PFSK-1 (cell line): ENCODE measurements around the gene ANKRD12.

ENCODE experiments used
- FOXP2 ChIP-seq: optimal IDR thresholded peaks from 2 replicates; pipeline ENCODE3; 2011; ENCODE audit warnings: borderline replicate concordance, control low read depth, inconsistent platforms; ENCODE audit not compliant: insufficient read depth; ENCODE audit errors: extremely low read length, extremely low read depth
- POLR2AphosphoS5 ChIP-seq: IDR thresholded peaks from 2 replicates; pipeline ENCODE4 v1.6.1; 2012; ENCODE audit warnings: low read depth, mild to moderate bottlenecking, control low read depth, low read length, moderate library complexity
- REST ChIP-seq, 2 experiments: IDR thresholded peaks; 2 replicates each; pipeline versions ENCODE4 v1.6.1 to v1.8.0; 2011 to 2012; ENCODE audit warnings: low read depth in 2 of 2, low read length in 2 of 2, control low read depth in 1 of 2, inconsistent platforms in 1 of 2, mild to moderate bottlenecking in 1 of 2, moderate library complexity in 1 of 2; ENCODE audit not compliant: insufficient read depth in 1 of 2
- SIN3A ChIP-seq: IDR thresholded peaks from 2 replicates; pipeline ENCODE4 v1.6.1; 2012; ENCODE audit warnings: mild to moderate bottlenecking, low read length, moderate library complexity, borderline replicate concordance; ENCODE audit not compliant: insufficient read depth
- TAF1 ChIP-seq: IDR thresholded peaks from 2 replicates; pipeline ENCODE4 v1.6.1; 2012; ENCODE audit warnings: low read length, control low read depth, borderline replicate concordance; ENCODE audit not compliant: insufficient read depth

ANKRD12 gene

GRCh38 chr18:9139400-9140039 lies 2.9 kb downstream of the ANKRD12 start:
- TF ChIP-seq TAF1 (no peak), REST (IDR thresholded peaks at IDR 0.05; ENCODE audit: insufficient read depth in 1 of 2, low read depth in 2 of 2, low read length in 2 of 2) (no peak), SIN3A (no peak), POLR2AphosphoS5 (no peak), FOXP2 (no peak)

- no peak for TF ChIP-seq TAF1
- no peak for TF ChIP-seq POLR2AphosphoS5
- TF ChIP-seq FOXP2: no peak
- TF ChIP-seq SIN3A: no peak
- TF ChIP-seq REST (IDR thresholded peaks at IDR 0.05; ENCODE audit: insufficient read depth in 1 of 2, low read depth in 2 of 2, low read length in 2 of 2): no peak
Measured at GRCh38 chr18:9140381-9140780, 3.8 kb downstream of the ANKRD12 start.

GRCh38 chr18:9140984-9141383 lies 4.4 kb downstream of the ANKRD12 start:
- TF ChIP-seq REST (IDR thresholded peaks at IDR 0.05; ENCODE audit: insufficient read depth in 1 of 2, low read depth in 2 of 2, low read length in 2 of 2) (no peak), TAF1 (no peak), SIN3A (no peak), POLR2AphosphoS5 (no peak), FOXP2 (no peak)

GRCh38 chr18:9146224-9146623 lies 9.6 kb downstream of the ANKRD12 start:
- no peak for TF ChIP-seq FOXP2
- no peak for TF ChIP-seq REST (IDR thresholded peaks at IDR 0.05; ENCODE audit: insufficient read depth in 1 of 2, low read depth in 2 of 2, low read length in 2 of 2)
- TF ChIP-seq TAF1: no peak
- no peak for TF ChIP-seq POLR2AphosphoS5
- no peak for TF ChIP-seq SIN3A
